Stimulated activated naive CD4-positive, alpha-beta T cell (primary cell): ENCODE measurements around the gene ZNF83.

Experiments
- DNase-seq, 6 experiments: peaks; one replicate each; lab custom pipeline; 2025; lab: John Stamatoyannopoulos, UW

ZNF83 gene

DNA sequence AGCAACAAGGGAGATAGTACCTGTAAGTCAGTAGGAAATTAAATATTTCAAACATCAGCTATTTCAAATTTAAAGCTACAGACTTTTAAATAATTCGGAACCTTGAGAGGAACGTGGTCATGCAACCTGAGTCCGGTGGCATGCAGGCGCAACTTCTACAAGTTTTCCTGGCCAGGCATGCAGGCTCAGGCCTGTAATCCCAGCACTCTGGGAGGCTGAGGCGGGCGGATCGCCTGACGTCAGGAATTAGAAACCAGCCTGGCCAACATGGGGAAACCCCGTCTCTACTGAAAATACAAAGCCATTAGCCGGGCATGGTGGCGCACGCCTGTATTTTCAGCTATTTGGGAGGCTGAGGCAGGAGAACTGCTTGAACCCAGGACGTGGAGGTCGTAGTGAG, 70.2 kb downstream of the ZNF83 start:
- no peak for DNase-seq

- no peak for DNase-seq
Observed at GRCh38 chr19:52566588-52566987, 71.6 kb downstream of the ZNF83 start.

- DNase-seq: no peak
Observed at GRCh38 chr19:52566121-52566520, 72.0 kb downstream of the ZNF83 start.
